GM12878 (cell line): Measurements from ENCODE around the gene TMEM52B. TPM values are rescaled to one million over a fixed set of nuclear protein-coding genes. Genes with fewer than 3 reads are reported as not detected.

Source experiments
- ATAC-seq: fragments of 200-7000 bp; cut with Tn5 transposase; 3 replicates; pipeline ENCODE4 v1.9.1; 2020; ENCODE audit warnings: mild to moderate bottlenecking, moderate library complexity
- BruUV-seq: library from RNA; stranded (reverse); fragments of 400-500 nt; replicated peaks from 2 replicates; lab custom pipeline; 2021; lab: Mats Ljungman, UMichigan
- CTCF ChIA-PET: fragments of 300-600 bp; sonication (Branson Sonifier 250); formaldehyde crosslinking; extraction: SDS; loops from one replicate; lab custom pipeline; 2021; ENCODE audit warnings: inconsistent platforms; lab: Yijun Ruan, JAX
- POLR2A ChIA-PET: fragments of 350-600 bp; formaldehyde crosslinking; extraction: SDS; loops from one replicate; lab custom pipeline; 2021; ENCODE audit warnings: inconsistent platforms; lab: Charles Lee
- RAD21 ChIA-PET: fragments of 300-600 bp; sonication (Branson Sonifier 250); formaldehyde crosslinking; loops from one replicate; lab custom pipeline; 2023; ENCODE audit warnings: antibody characterized with exemption; ENCODE audit not compliant: unreplicated experiment; lab: Charles Lee
- SMC1A ChIA-PET: fragments of 300-600 bp; sonication (Branson Sonifier 250); formaldehyde crosslinking; loops from one replicate; lab custom pipeline; 2023; ENCODE audit not compliant: unreplicated experiment, uncharacterized antibody; lab: Charles Lee
- DNase-seq: peaks from one replicate; pipeline ENCODE4 v3.0.0-alpha.2; 2011; ENCODE audit warnings: low read depth, low spot score
- FAIRE-seq: peaks from 3 replicates; lab custom pipeline; 2011; peaks lifted over from hg19 to GRCh38; lab: Jason Lieb, UNC
- H2AFZ ChIP-seq: 2 replicates; pipeline ENCODE4 v1.6.0; 2011; ENCODE audit warnings: low read depth, low read length, control low read depth; ENCODE audit not compliant: control insufficient read depth
- H3K27ac ChIP-seq: 2 replicates; pipeline ENCODE4 v1.5.1; 2011; ENCODE audit warnings: control low read depth; ENCODE audit not compliant: control insufficient read depth, insufficient read depth
- H3K27me3 ChIP-seq, 2 experiments: replicated peaks in 1 of 2; 2 replicates each; pipeline versions ENCODE4 v1.6.0 to v1.6.1; 2011; ENCODE audit warnings: low read length in 1 of 2; ENCODE audit not compliant: control insufficient read depth in 2 of 2, insufficient read depth in 2 of 2
- H3K36me3 ChIP-seq, 2 experiments: 2 replicates each; pipeline ENCODE4 v1.5.1; 2011; ENCODE audit warnings: low read length in 1 of 2; ENCODE audit not compliant: control insufficient read depth in 2 of 2, insufficient read depth in 2 of 2
- H3K4me1 ChIP-seq: 2 replicates; pipeline ENCODE4 v1.6.1; 2011; ENCODE audit warnings: mild to moderate bottlenecking, low read length, moderate library complexity, mixed read lengths; ENCODE audit not compliant: control insufficient read depth, insufficient read depth
- H3K4me2 ChIP-seq: 2 replicates; pipeline ENCODE4 v1.6.0; 2011; ENCODE audit warnings: control low read depth; ENCODE audit not compliant: control insufficient read depth, insufficient read depth
- H3K4me3 ChIP-seq: fragments of 200-600 bp; sonication (generic); 2 replicates; pipeline ENCODE4 v1.5.1; 2016
- H3K79me2 ChIP-seq: 2 replicates; pipeline ENCODE4 v1.6.0; 2011; ENCODE audit warnings: low read length; ENCODE audit not compliant: control insufficient read depth, insufficient read depth
- H3K9ac ChIP-seq: 2 replicates; pipeline ENCODE4 v1.8.0; 2011; ENCODE audit warnings: low read length, control low read depth, mixed read lengths; ENCODE audit not compliant: control insufficient read depth, insufficient read depth
- H3K9me3 ChIP-seq: replicated peaks from 3 replicates; pipeline ENCODE4 v1.5.1; 2011; ENCODE audit warnings: mild to moderate bottlenecking, low read length; ENCODE audit not compliant: control insufficient read depth, insufficient read depth
- H4K20me1 ChIP-seq: 2 replicates; pipeline ENCODE4 v1.6.0; 2011; ENCODE audit not compliant: control insufficient read depth, insufficient read depth
- CBX3 ChIP-seq: fragments of 200-600 bp; sonication (generic); IDR thresholded peaks from 2 replicates; pipeline ENCODE4 v1.6.1; 2016; ENCODE audit warnings: low read depth, borderline replicate concordance
- CHD1 ChIP-seq: IDR thresholded peaks from 2 replicates; pipeline ENCODE4 v1.6.1; 2012; ENCODE audit warnings: low read depth, low read length, improper control_type of control experiment
- KDM1A ChIP-seq: fragments of 200-600 bp; sonication (generic); IDR thresholded peaks from 2 replicates; pipeline ENCODE4 v1.6.1; 2016; ENCODE audit warnings: borderline replicate concordance
- NR2C1 ChIP-seq: fragments of 450-650 bp; IDR thresholded peaks from 2 replicates; pipeline ENCODE4 v1.6.1; 2017; ENCODE audit warnings: antibody characterized with exemption, mild to moderate bottlenecking, moderate library complexity
- SMC3 ChIP-seq: IDR thresholded peaks from 2 replicates; pipeline ENCODE4 v1.6.1; 2011; ENCODE audit warnings: low read length, improper control_type of control experiment, borderline replicate concordance
- TBL1XR1 ChIP-seq: IDR thresholded peaks from 2 replicates; pipeline ENCODE4 v1.6.1; 2012; ENCODE audit warnings: low read depth, low read length, improper control_type of control experiment
- TCF7 ChIP-seq: IDR thresholded peaks from 2 replicates; pipeline ENCODE4 v1.6.1; 2014; ENCODE audit warnings: antibody characterized with exemption, borderline replicate concordance
- YY1 ChIP-seq: IDR thresholded peaks from 2 replicates; pipeline ENCODE4 v1.6.1; 2011; ENCODE audit warnings: low read depth, mild to moderate bottlenecking, low read length
- WGBS: methylation state at CpG from one replicate; pipeline ENCODE4 v1.1.6; 2016; ENCODE audit warnings: low lambda C conversion rate; ENCODE audit not compliant: insufficient replicate concordance, insufficient coverage; ENCODE audit errors: missing lambda C conversion rate; 5-methylcytosine and 5-hydroxymethylcytosine counted together
- in situ Hi-C: fragments of 300-500 bp; cut with MboI; formaldehyde crosslinking; loops from 9 replicates; pipeline ENCODE4 v1.14.3; 2018; ENCODE audit warnings: mixed read lengths
- intact Hi-C: fragments of 100-400 bp; cut with micrococcal nuclease; formaldehyde crosslinking; loops from one replicate; pipeline ENCODE4 v1.14.2; 2022; ENCODE audit not compliant: unreplicated experiment
- polyA plus RNA-seq, 11 experiments: library from polyadenylated mRNA; depleted of rRNA in 4 of 11; unstranded in 6 of 11; stranded (reverse) in 5 of 11; fragments of >200 nt; fragmentation: Nextera tagmentation in 4 of 11; fragmentation: Illumina TruSeq in 1 of 11; extraction: Ambion mirVana in 4 of 11; extraction: Trizol in 1 of 11; gene quantifications; 1 replicate in 1 of 11; 2 replicates in 10 of 11; pipeline versions ENCODE4 v1.2.1 to v1.2.3, GENCODE V29; 2011 to 2016; ENCODE audit warnings: inconsistent platforms in 2 of 11, missing spikeins in 2 of 11, low read depth in 1 of 11
- total RNA-seq, 4 experiments: library from RNA; depleted of rRNA in 3 of 4; stranded (reverse); fragments of >200 nt in 3 of 4; fragmentation: Illumina TruSeq in 1 of 4; extraction: Trizol in 1 of 4; gene quantifications; 2 replicates each; pipeline versions ENCODE4 v1.2.1 to v1.2.3, GENCODE V29; 2013 to 2021
- TF ChIP-seq, protein P1 (sequence below), 3 experiments: IDR thresholded peaks in 2 of 3; conservative IDR thresholded peaks in 1 of 3; 2 replicates each; pipeline ENCODE4 v1.5.1; 2011; ENCODE audit warnings: low read depth in 3 of 3, low read length in 3 of 3, mild to moderate bottlenecking in 3 of 3, control low read depth in 2 of 3, moderate library complexity in 2 of 3, inconsistent platforms in 1 of 3, mixed read lengths in 1 of 3; ENCODE audit not compliant: control insufficient read depth in 2 of 3, insufficient read depth in 1 of 3; ENCODE audit errors: extremely low read depth in 1 of 3
- TF ChIP-seq, protein P2 (sequence below): IDR thresholded peaks from 2 replicates; pipeline ENCODE4 v1.6.1; 2012; ENCODE audit warnings: improper control_type of control experiment, low read depth, low read length; ENCODE audit not compliant: insufficient replicate concordance
- TF ChIP-seq, protein P3 (sequence below): fragments of 450-650 bp; formaldehyde crosslinking; IDR thresholded peaks from 2 replicates; pipeline ENCODE4 v1.5.0; 2022; ENCODE audit warnings: mild to moderate bottlenecking, missing genetic modification characterization

The TMEM52B gene
- total and polyA plus RNA-seq, 10 of the 15 experiments (the other 5 are each of a cell fraction or from before 2014, with no cell fraction given): not detected

DNA sequence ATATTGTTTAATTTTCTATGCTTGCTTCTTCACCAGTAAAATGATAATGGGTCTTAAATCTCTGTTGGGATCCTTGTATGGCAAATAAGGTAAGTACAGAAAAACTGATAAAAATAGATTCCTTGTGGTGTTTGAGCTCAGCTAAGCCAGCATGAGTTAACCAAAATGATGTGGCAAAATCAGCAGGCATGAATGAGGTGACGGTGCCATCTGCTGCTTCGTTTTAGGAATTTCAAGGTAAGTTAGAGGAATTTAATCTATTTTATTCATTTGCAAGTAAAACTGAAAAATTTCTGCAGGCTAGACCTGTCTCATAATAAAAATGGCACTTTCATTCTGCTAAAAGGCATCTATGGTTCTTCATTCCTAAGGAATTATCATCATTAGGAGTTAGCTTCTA, 38.8 kb upstream of the TMEM52B start (continued):
- TF ChIP-seq KDM1A (no peak), CHD1 (no peak), TBL1XR1 (no peak), YY1 (0 out of 2 replicates have a peak, but pooled peaks have one; percentile 23), TCF7 (no peak), SMC3 (peak; percentile 91), NR2C1 (no peak)
- TF ChIP-seq, protein P1, sequence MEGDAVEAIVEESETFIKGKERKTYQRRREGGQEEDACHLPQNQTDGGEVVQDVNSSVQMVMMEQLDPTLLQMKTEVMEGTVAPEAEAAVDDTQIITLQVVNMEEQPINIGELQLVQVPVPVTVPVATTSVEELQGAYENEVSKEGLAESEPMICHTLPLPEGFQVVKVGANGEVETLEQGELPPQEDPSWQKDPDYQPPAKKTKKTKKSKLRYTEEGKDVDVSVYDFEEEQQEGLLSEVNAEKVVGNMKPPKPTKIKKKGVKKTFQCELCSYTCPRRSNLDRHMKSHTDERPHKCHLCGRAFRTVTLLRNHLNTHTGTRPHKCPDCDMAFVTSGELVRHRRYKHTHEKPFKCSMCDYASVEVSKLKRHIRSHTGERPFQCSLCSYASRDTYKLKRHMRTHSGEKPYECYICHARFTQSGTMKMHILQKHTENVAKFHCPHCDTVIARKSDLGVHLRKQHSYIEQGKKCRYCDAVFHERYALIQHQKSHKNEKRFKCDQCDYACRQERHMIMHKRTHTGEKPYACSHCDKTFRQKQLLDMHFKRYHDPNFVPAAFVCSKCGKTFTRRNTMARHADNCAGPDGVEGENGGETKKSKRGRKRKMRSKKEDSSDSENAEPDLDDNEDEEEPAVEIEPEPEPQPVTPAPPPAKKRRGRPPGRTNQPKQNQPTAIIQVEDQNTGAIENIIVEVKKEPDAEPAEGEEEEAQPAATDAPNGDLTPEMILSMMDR (IDR thresholded peaks at IDR 0.05 in 2 of 3, conservative IDR thresholded peaks at IDR 0.05 in 1 of 3; ENCODE audit: control insufficient read depth in 2 of 3, extremely low read depth in 1 of 3, insufficient read depth in 1 of 3, low read depth in 3 of 3, low read length in 3 of 3): peak; percentile 47 to 77 (median 57); a peak in 5 of 6 replicates

DNA sequence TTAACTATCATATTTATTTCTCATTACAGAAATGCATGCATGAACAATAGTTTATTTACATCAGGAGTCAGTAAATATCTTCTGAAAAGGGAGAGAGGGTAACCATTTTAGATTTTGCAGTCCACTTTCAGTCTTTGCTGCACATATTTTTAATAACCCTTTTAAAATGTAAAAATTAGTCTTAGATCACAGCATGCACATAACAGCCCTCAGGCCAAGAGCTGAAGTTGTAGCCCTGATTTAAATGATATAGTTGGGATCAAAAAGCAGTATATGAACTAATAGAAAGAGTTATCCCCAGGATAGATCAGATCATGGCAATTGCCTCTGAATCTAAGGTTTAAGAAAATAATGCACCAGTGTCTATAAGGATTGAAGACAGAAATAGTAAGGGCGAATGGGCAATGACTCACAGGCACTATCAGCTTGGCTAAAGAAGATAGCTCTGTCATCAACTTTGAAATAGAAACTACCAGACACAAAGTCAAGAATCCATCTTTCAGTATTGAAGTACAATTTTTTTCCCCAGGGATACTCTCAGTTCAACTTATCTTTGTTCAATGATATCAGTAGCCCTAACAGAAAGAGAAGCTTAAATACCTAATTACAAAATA, 35.7 kb upstream of the TMEM52B start:
- intact Hi-C loops: loop anchor here (5.0 kb wide), 1 partner anchor 396 kb away; no protein-coding TSS in a partner anchor
- Histone ChIP-seq H3K9me3 (peaks cover 4% of the 10 kb centered on the region; the same call in 2 of the 3 replicates), H3K4me3 (no peak overlapping the region), H3K36me3 (no peaks in the 10 kb centered on the region), H3K79me2 (no peaks in the 10 kb centered on the region), H3K27ac (no peak overlapping the region), H2AFZ (no peak overlapping the region), H3K4me2 (no peak overlapping the region), H3K4me1 (peaks cover 4% of the 10 kb centered on the region; the same call in 1 of the 2 replicates), H3K9ac (no peak overlapping the region), H4K20me1 (no peaks in the 10 kb centered on the region), H3K27me3 (no peaks in the 10 kb centered on the region; a peak in 1 of 4 replicates)
- in situ Hi-C loops: loop anchor here (5.0 kb wide), 3 partner anchors 111 to 396 kb away; partner anchors contain the start of gene CLEC9A
- ChIA-PET RAD21 (interaction anchor here (1.1 kb wide), 1 partner anchor 133 kb away, joined by 3 read pairs; no protein-coding TSS in a partner anchor), SMC1A (interaction anchor here (0.9 to 1.5 kb wide), 6 partner anchors 9 to 345 kb away, joined by 3 to 4 read pairs (median 3); no protein-coding TSS in a partner anchor), CTCF (interaction anchor here (1.1 to 2.8 kb wide), 5 partner anchors 10 to 393 kb away, joined by 3 to 23 read pairs (median 4); partner anchors contain the start of gene CLEC12B), POLR2A (no interaction called here)
- no peak for FAIRE-seq
- BruUV-seq: no TSS peak
- 0% methylated on average over 1 of the region's 1 CpG for WGBS
- no peak for ATAC-seq
- no peak for DNase-seq
- TF ChIP-seq, protein P2, sequence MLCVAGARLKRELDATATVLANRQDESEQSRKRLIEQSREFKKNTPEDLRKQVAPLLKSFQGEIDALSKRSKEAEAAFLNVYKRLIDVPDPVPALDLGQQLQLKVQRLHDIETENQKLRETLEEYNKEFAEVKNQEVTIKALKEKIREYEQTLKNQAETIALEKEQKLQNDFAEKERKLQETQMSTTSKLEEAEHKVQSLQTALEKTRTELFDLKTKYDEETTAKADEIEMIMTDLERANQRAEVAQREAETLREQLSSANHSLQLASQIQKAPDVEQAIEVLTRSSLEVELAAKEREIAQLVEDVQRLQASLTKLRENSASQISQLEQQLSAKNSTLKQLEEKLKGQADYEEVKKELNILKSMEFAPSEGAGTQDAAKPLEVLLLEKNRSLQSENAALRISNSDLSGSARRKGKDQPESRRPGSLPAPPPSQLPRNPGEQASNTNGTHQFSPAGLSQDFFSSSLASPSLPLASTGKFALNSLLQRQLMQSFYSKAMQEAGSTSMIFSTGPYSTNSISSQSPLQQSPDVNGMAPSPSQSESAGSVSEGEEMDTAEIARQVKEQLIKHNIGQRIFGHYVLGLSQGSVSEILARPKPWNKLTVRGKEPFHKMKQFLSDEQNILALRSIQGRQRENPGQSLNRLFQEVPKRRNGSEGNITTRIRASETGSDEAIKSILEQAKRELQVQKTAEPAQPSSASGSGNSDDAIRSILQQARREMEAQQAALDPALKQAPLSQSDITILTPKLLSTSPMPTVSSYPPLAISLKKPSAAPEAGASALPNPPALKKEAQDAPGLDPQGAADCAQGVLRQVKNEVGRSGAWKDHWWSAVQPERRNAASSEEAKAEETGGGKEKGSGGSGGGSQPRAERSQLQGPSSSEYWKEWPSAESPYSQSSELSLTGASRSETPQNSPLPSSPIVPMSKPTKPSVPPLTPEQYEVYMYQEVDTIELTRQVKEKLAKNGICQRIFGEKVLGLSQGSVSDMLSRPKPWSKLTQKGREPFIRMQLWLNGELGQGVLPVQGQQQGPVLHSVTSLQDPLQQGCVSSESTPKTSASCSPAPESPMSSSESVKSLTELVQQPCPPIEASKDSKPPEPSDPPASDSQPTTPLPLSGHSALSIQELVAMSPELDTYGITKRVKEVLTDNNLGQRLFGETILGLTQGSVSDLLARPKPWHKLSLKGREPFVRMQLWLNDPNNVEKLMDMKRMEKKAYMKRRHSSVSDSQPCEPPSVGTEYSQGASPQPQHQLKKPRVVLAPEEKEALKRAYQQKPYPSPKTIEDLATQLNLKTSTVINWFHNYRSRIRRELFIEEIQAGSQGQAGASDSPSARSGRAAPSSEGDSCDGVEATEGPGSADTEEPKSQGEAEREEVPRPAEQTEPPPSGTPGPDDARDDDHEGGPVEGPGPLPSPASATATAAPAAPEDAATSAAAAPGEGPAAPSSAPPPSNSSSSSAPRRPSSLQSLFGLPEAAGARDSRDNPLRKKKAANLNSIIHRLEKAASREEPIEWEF: no peak
- TF ChIP-seq, protein P3, sequence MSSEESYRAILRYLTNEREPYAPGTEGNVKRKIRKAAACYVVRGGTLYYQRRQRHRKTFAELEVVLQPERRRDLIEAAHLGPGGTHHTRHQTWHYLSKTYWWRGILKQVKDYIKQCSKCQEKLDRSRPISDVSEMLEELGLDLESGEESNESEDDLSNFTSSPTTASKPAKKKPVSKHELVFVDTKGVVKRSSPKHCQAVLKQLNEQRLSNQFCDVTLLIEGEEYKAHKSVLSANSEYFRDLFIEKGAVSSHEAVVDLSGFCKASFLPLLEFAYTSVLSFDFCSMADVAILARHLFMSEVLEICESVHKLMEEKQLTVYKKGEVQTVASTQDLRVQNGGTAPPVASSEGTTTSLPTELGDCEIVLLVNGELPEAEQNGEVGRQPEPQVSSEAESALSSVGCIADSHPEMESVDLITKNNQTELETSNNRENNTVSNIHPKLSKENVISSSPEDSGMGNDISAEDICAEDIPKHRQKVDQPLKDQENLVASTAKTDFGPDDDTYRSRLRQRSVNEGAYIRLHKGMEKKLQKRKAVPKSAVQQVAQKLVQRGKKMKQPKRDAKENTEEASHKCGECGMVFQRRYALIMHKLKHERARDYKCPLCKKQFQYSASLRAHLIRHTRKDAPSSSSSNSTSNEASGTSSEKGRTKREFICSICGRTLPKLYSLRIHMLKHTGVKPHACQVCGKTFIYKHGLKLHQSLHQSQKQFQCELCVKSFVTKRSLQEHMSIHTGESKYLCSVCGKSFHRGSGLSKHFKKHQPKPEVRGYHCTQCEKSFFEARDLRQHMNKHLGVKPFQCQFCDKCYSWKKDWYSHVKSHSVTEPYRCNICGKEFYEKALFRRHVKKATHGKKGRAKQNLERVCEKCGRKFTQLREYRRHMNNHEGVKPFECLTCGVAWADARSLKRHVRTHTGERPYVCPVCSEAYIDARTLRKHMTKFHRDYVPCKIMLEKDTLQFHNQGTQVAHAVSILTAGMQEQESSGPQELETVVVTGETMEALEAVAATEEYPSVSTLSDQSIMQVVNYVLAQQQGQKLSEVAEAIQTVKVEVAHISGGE: no peak
- no peak for TF ChIP-seq CBX3
